Fibroblast of skin of scalp (primary cell): ENCODE measurements around the gene CHADL.

Experiments used
- DNase-seq: peaks from one replicate; pipeline ENCODE4 v3.0.0-alpha.2; 2013

CHADL gene

GRCh38 chr22:41256254-41257253 is 15.8 kb upstream of the CHADL start:
- DNase-seq, result peak; percentile 25

- no peak for DNase-seq
Observed at GRCh38 chr22:41254230-41254629, 13.5 kb upstream of the CHADL start.

- no peak for DNase-seq
Observed at GRCh38 chr22:41252365-41252764, 11.6 kb upstream of the CHADL start.

- DNase-seq, result no peak
Observed at GRCh38 chr22:41250127-41250526, 9.4 kb upstream of the CHADL start.

DNA sequence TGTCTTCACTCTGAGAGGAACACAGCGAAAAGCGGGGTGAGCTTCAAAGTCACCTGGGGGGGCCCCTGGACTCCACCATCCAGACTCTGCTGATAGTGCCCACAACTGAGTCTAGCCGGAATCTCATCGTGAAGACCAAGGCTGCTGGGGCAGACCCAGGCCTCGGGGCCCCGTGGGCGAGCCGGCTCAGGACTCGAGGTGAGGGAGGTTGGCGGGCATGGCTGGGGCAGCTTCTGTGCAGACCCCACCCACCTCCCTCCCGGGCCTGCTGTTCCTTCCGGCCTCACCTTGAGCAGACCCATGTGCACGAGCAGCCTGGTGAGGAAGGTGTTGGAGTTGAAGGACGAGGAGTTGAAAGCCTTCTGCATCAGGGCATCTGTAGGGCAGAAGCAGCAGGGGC is 8.7 kb upstream of the CHADL start:
- no peak for DNase-seq

- no peak for DNase-seq
Observed at GRCh38 chr22:41248758-41249157, 8.0 kb upstream of the CHADL start.

GRCh38 chr22:41248314-41248713 is 7.6 kb upstream of the CHADL start:
- no peak for DNase-seq

DNA sequence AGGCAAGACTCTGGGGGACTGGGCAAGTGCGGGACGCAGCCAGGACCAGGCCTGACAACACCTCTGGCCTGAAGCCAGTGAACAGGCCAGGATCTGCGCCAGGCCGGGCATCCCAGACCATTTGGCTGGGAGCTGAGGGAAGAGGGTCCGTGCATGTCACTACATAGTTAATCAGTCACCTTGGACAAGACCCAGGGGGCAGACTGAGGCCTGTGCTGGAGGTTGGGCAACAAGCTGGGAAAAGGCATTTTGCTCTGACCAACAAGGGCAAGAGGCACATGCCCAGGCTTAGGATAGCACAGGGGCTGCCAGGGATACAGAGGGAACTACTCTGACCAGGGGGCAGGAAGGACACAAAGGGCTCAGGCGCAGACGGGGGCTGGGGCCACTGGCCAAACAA is 7.0 kb upstream of the CHADL start:
- no peak for DNase-seq

DNA sequence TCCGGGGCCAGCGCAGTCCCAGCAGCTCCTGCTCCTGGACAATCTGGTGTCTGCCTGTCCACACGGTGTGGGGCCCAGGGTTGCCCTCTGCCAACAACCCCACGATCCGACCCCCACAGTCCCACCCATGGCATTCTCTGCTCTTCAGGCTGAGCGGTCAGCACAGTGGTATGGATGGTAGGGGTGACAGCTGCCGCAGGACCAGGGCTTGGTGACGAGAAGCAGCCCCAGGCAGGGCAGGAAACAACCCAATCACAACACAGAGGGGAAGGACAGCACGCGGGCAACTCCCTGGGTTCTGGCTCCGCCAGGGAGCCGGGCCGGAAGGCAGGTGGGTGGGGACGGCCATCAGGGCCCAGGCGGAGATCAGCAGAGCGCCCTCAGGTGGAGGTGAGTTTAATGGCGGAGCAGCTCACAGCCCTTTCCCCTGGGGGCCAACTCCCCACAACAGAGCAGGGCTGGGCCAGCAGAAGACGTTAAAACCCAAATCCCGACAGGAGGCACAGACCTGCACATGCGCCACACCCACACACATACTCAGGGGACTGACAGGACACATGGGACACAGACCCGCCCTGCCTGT is 5.3 kb upstream of the CHADL start:
- DNase-seq, result no peak

- DNase-seq, result no peak
Observed at GRCh38 chr22:41243361-41243760, 2.6 kb upstream of the CHADL start.

GRCh38 chr22:41242396-41243117 is 1.8 kb upstream of the CHADL start:
- no peak for DNase-seq

GRCh38 chr22:41241133-41241676 is 474 bp upstream of the CHADL start:
- no peak for DNase-seq

- DNase-seq, result no peak
Observed at GRCh38 chr22:41239443-41240128, 1.1 kb downstream of the CHADL start.

DNA sequence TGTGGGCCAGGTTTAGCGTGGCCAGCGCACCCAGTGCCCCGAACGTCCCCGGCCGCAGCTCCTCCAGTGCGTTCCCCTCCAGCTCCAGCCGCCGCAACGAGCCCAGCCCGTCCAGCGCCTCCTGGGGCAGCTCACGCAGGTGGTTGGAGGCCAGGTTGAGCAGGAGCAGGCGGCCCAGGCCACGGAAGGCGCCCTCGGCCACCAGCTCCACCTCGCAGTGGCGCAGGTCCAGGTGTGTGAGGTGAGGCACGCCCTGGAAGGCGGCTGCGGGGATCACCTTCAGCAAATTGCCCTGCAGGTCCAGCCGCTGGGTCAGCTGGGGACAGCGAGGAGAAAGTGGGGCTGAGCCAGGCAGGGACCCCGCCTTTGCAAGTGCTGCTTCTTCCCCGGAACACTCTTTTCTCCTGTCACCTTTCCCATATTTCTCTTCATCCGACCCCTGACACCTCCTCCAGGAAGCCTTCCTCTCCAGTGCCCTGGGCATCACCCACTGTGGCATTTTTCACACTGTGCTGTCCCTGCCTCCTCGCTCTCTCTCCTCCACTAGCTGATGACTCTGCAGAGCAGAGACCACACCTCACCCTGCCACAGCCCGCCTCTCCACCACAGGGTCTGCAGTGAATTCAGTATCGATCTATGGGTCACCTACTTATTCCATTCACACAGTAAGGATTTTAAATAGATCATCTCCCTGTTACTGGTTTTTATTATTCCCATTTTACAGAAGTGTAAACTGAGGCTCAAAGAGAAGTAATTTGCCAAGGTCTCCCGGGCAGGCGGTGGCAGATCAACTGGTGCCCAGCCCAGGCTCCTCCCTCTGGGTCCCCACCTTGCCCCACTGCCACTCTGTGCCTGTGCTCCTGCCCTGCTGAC is 1.9 kb downstream of the CHADL start:
- DNase-seq, result no peak

- DNase-seq, result peak; percentile 42
Observed at GRCh38 chr22:41237707-41238569, 2.8 kb downstream of the CHADL start.

DNA sequence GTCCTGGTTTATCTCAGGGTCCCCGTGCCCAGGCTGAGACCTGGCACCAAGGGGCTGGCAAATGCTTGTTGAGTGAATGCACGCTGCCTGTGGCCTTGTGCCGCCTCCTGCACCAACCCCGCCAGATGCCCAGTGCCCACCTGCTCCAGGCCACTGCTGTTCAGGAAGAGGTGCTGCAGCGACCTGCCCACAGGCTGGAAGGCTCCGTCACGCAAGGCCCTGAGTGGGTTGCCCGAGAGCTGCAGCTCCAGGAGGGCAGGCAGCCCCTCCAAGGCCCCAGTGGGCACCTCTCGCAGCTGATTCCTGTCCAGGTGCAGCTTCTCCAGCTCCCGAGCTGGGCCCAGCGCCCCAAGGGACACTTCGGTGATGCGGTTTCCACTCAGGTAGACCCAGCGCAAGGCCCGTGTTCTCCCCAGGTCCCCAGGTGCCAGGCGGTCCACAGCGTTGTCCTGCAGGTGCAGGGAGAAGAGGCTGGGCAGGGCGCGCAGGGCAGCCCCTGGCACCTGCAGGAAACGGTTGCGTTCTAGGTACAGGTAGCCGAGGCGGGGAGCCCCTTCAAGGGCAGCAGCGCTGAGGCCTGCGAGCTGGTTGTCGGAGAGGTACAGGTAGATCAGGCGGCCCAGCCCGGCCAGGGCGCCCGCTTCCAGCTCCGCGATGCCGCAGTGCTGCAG is 3.6 kb downstream of the CHADL start:
- DNase-seq, result no peak

- no peak for DNase-seq
Observed at GRCh38 chr22:41234815-41235695, 5.7 kb downstream of the CHADL start.

DNA sequence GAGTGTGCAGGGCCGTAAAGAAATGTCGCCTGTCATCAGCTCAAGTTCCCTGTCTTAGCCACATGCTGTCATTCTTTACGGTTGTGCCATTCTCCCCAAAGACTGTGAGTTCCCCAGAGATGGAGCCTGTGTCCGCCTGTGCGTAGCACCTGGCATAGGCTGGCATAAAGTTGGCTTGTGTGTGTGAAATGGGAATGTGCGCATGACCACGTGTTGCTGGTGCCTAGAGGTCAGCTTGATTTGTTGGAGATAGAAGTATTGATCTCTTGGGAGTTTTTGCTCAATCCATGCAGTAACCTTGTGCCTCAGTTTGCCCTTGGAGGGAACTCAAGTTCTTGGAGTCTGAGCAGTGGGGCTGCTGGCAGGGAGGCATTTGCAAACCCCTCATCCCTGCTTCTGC is 9.4 kb downstream of the CHADL start:
- DNase-seq, result no peak

- no peak for DNase-seq
Observed at GRCh38 chr22:41230401-41230785, 10.3 kb downstream of the CHADL start.
